ENCODE data around the gene MRPL14. TPM values are rescaled to one million over a fixed set of nuclear protein-coding genes. Genes with fewer than 3 reads are reported as not detected.

Gene MRPL14
- total and polyA plus RNA-seq, 9 of the 15 experiments (the other 6 are each of a cell fraction or from before 2014, with no cell fraction given), result 126 to 424 (median 165) TPM

DNA sequence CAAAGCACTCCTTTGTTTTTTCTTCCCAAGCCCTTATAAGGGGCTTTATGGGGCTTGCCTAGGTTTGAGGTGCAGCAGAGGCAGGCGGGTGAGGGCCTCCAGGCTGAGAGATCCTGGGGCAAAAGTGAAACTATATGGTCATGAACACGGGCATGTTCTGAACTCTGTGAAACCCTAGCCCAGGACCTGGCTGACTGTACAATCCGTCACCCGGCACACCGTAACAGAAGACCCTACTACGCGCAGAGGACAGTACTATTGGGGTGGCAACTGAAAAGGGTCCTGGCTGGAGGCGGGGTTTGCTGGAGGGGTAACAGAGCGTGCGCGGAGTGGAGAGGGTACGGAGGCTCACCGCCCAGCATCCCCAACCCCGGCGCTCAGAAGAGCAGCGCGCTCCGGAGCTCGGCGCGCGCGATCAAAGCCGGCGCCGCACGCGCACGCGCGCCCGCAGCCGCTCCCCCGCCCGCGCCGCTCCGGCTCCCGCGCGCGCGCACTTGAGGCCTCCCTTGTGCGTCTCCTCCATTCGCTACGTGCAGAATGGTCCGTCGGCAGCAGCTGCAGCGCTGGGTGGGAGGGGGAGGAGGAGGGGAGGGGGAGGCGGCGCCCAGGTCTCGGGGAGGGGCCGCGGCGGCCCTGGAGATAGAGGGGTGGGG lies 54.2 kb downstream of the MRPL14 start (continued):
- TF ChIP-seq, protein P1, sequence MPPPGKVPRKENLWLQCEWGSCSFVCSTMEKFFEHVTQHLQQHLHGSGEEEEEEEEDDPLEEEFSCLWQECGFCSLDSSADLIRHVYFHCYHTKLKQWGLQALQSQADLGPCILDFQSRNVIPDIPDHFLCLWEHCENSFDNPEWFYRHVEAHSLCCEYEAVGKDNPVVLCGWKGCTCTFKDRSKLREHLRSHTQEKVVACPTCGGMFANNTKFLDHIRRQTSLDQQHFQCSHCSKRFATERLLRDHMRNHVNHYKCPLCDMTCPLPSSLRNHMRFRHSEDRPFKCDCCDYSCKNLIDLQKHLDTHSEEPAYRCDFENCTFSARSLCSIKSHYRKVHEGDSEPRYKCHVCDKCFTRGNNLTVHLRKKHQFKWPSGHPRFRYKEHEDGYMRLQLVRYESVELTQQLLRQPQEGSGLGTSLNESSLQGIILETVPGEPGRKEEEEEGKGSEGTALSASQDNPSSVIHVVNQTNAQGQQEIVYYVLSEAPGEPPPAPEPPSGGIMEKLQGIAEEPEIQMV (tag; conservative IDR thresholded peaks at IDR 0.05; ENCODE audit: low read depth), result no peak
- no peak for TF ChIP-seq ZNF184 (CRISPR knock-in tag; IDR thresholded peaks at IDR 0.05)
- TF ChIP-seq, protein P2, sequence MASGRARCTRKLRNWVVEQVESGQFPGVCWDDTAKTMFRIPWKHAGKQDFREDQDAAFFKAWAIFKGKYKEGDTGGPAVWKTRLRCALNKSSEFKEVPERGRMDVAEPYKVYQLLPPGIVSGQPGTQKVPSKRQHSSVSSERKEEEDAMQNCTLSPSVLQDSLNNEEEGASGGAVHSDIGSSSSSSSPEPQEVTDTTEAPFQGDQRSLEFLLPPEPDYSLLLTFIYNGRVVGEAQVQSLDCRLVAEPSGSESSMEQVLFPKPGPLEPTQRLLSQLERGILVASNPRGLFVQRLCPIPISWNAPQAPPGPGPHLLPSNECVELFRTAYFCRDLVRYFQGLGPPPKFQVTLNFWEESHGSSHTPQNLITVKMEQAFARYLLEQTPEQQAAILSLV (tag; IDR thresholded peaks at IDR 0.05), result no peak
- TF ChIP-seq ELF2 (CRISPR knock-in tag; IDR thresholded peaks at IDR 0.05), result no peak
- no peak for TF ChIP-seq HMG20A (CRISPR knock-in tag; conservative IDR thresholded peaks at IDR 0.05)
- no peak for TF ChIP-seq CHD1 (IDR thresholded peaks at IDR 0.05; ENCODE audit: low read length)
- TF ChIP-seq, protein P3, sequence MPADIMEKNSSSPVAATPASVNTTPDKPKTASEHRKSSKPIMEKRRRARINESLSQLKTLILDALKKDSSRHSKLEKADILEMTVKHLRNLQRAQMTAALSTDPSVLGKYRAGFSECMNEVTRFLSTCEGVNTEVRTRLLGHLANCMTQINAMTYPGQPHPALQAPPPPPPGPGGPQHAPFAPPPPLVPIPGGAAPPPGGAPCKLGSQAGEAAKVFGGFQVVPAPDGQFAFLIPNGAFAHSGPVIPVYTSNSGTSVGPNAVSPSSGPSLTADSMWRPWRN (IDR thresholded peaks at IDR 0.05; ENCODE audit: low read depth), result no peak; the same call in 1 of the 2 replicates
- TF ChIP-seq ZNF830 (CRISPR knock-in tag; IDR thresholded peaks at IDR 0.05), result peak; percentile 76; the same call in 1 of the 2 replicates
- TF ChIP-seq, protein P4, sequence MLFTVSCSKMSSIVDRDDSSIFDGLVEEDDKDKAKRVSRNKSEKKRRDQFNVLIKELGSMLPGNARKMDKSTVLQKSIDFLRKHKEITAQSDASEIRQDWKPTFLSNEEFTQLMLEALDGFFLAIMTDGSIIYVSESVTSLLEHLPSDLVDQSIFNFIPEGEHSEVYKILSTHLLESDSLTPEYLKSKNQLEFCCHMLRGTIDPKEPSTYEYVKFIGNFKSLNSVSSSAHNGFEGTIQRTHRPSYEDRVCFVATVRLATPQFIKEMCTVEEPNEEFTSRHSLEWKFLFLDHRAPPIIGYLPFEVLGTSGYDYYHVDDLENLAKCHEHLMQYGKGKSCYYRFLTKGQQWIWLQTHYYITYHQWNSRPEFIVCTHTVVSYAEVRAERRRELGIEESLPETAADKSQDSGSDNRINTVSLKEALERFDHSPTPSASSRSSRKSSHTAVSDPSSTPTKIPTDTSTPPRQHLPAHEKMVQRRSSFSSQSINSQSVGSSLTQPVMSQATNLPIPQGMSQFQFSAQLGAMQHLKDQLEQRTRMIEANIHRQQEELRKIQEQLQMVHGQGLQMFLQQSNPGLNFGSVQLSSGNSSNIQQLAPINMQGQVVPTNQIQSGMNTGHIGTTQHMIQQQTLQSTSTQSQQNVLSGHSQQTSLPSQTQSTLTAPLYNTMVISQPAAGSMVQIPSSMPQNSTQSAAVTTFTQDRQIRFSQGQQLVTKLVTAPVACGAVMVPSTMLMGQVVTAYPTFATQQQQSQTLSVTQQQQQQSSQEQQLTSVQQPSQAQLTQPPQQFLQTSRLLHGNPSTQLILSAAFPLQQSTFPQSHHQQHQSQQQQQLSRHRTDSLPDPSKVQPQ (CRISPR knock-in tag; IDR thresholded peaks at IDR 0.05; ENCODE audit: borderline replicate concordance), result no peak
- TF ChIP-seq NCOA6 (IDR thresholded peaks at IDR 0.05), result no peak
- no peak for TF ChIP-seq XRCC4 (IDR thresholded peaks at IDR 0.05; ENCODE audit: extremely low read depth, insufficient read depth, insufficient read length)
- TF ChIP-seq BCL6 (CRISPR knock-in tag; IDR thresholded peaks at IDR 0.05), result no peak
- no peak for TF ChIP-seq CAMTA2 (CRISPR knock-in tag; conservative IDR thresholded peaks at IDR 0.05)
- TF ChIP-seq, protein P5, sequence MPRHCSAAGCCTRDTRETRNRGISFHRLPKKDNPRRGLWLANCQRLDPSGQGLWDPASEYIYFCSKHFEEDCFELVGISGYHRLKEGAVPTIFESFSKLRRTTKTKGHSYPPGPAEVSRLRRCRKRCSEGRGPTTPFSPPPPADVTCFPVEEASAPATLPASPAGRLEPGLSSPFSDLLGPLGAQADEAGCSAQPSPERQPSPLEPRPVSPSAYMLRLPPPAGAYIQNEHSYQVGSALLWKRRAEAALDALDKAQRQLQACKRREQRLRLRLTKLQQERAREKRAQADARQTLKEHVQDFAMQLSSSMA (CRISPR knock-in tag; IDR thresholded peaks at IDR 0.05), result peak; percentile 63; the same call in 1 of the 2 replicates
- TF ChIP-seq ZFP30 (CRISPR knock-in tag; IDR thresholded peaks at IDR 0.05; ENCODE audit: borderline replicate concordance), result no peak
- no peak for TF ChIP-seq CBX5 (IDR thresholded peaks at IDR 0.05; ENCODE audit: borderline replicate concordance, low read depth)
- TF ChIP-seq EWSR1 (IDR thresholded peaks at IDR 0.05; ENCODE audit: borderline replicate concordance, low read depth, partially characterized antibody), result no peak
- no peak for TF ChIP-seq PHF21A (IDR thresholded peaks at IDR 0.05; ENCODE audit: borderline replicate concordance, low read depth)
- TF ChIP-seq HDAC3 (IDR thresholded peaks at IDR 0.05; ENCODE audit: borderline replicate concordance, partially characterized antibody), result no peak
- TF ChIP-seq RCOR1 (IDR thresholded peaks at IDR 0.05; ENCODE audit: borderline replicate concordance in 1 of 2, low read depth in 2 of 2, low read length in 2 of 2), result peak in 1 of 2 experiments; percentile 50; a peak in 2 of 4 replicates
- TF ChIP-seq MEIS2 (IDR thresholded peaks at IDR 0.05; ENCODE audit: partially characterized antibody), result peak; percentile 85
- no peak for TF ChIP-seq NR2C1 (IDR thresholded peaks at IDR 0.05)
- TF ChIP-seq NR2C1 (tag; IDR thresholded peaks at IDR 0.05), result no peak
- peak; percentile 66 for TF ChIP-seq SUPT5H (IDR thresholded peaks at IDR 0.05)

All from K562 (cell line).